WI38 (cell line): ENCODE measurements around the gene ZNF766.
"Not testable (repeated sequence)": the region's sequence is repeated elsewhere in the genome, so short reads cannot be mapped to it uniquely, and the experiment has no call there.

Source experiments
- H3K4me3 ChIP-seq: 2 replicates; pipeline ENCODE4 v1.5.1; 2011; ENCODE audit warnings: low read depth, mild to moderate bottlenecking, control low read depth, low read length
- CTCF ChIP-seq: IDR thresholded peaks from 2 replicates; pipeline ENCODE4 v1.5.1; 2012; ENCODE audit warnings: low read depth, mild to moderate bottlenecking, control low read depth, low read length

ZNF766 gene

GRCh38 chr19:52237771-52238400, 31.5 kb upstream of the ZNF766 start:
- no peak overlapping the region for H3K4me3 ChIP-seq
- peak; percentile 81 for TF ChIP-seq CTCF

GRCh38 chr19:52244021-52244420, 25.4 kb upstream of the ZNF766 start:
- no peak for TF ChIP-seq CTCF
- H3K4me3 ChIP-seq: no peak overlapping the region

GRCh38 chr19:52248241-52248640, 21.1 kb upstream of the ZNF766 start:
- TF ChIP-seq CTCF: peak; percentile 47
- H3K4me3 ChIP-seq: no peak overlapping the region

- TF ChIP-seq CTCF: no peak
- H3K4me3 ChIP-seq: no peak overlapping the region
Observed at GRCh38 chr19:52258426-52258825, 11.0 kb upstream of the ZNF766 start.

GRCh38 chr19:52265556-52265955, 3.8 kb upstream of the ZNF766 start:
- H3K4me3 ChIP-seq: not testable (repeated sequence)

GRCh38 chr19:52270266-52270885, 989 bp downstream of the ZNF766 start:
- peak overlapping the region; percentile 92 for H3K4me3 ChIP-seq
- TF ChIP-seq CTCF: no peak

- TF ChIP-seq CTCF: no peak
- no peak overlapping the region for H3K4me3 ChIP-seq
Observed at GRCh38 chr19:52273301-52273700, 3.9 kb downstream of the ZNF766 start.

GRCh38 chr19:52274191-52274590, 4.8 kb downstream of the ZNF766 start:
- H3K4me3 ChIP-seq: no peak overlapping the region
- no peak for TF ChIP-seq CTCF
